Stimulated activated CD4-positive, alpha-beta T cell treated with anti-CD3 and anti-CD28 coated beads, Interleukin-12 subunit alpha, Interleukin-12 subunit beta, amount 100 ng/mL, for 4 hours (primary cell): Measurements from ENCODE around the gene PCED1B.
"Not testable (repeated sequence)": the region's sequence is repeated elsewhere in the genome, so short reads cannot be mapped to it uniquely, and the experiment has no call there.

Source experiments
- DNase-seq: peaks from one replicate; pipeline ENCODE4 v3.0.0-alpha.2; 2020

The PCED1B gene

GRCh38 chr12:47244835-47245234 lies 165.4 kb downstream of the PCED1B start:
- no peak for DNase-seq

- DNase-seq, result no peak
Observed at GRCh38 chr12:47245623-47246022, 166.2 kb downstream of the PCED1B start.

DNA sequence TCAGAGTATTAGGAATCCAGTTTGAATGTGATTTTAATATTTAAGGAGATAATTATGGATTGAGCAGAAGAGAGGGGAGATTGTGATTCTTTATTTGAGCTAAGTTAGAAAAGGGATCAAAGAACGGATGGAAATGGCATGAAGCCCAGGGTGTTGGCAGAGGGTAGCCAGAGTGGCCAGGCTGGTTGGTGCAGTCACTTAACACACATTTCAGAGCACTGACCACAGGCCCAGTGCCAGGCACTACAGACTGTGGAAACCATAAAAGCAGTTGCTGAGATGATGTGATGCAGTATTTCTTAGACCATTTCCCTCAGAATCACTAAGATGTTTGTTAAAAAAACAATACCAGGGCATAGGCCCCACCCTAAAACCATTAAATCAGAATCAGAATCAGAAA lies 168.0 kb downstream of the PCED1B start:
- no peak for DNase-seq

DNA sequence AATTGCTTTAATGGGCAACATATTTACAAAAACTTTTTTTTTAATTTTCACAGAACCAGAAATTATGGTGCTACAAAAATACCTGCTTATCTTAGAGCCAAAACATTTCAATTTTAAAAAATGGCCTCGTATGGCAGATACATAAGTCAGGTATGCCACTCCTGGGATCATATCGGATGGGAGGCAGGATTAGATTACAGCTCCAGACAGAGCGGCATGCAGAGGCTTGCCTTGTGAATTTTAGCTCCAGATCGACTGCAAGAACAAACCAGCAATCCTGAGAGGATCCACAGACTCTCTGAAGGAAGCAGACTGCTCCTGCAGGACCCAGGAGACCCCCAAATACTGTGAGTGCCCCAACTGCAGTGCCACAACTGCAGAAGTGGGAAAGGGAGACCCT lies 169.7 kb downstream of the PCED1B start:
- DNase-seq, result no peak

DNA sequence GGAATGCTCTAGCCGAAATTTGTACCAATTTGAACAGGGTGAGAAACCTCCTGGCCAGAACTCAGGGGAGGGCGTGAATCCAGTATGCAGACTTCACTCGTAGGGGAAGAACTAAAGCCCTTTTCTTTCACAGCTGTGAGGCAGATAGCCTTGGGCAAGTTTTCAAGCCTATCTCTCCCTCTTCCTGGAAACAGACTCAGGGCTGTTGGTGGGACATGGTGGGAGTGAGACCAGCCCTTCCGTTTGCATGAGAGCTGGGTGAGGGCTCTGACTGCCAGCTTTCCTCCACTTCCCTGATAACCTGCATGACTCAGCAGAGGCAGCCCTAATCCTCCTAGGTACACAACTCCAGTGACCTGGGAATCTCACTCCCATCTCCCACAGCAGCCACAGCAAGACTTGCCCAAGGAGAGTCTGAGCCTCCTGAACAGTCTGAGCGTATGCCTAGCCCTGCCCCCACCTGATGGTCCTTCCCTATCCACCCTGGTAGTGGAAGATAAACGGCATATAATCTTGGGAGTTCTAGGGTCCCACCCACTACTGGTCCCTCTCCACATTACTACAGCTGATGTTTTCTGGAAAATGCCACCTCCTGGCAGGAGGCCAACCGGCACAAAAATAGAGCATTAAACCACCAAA lies 170.4 kb downstream of the PCED1B start:
- DNase-seq, result no peak

DNA sequence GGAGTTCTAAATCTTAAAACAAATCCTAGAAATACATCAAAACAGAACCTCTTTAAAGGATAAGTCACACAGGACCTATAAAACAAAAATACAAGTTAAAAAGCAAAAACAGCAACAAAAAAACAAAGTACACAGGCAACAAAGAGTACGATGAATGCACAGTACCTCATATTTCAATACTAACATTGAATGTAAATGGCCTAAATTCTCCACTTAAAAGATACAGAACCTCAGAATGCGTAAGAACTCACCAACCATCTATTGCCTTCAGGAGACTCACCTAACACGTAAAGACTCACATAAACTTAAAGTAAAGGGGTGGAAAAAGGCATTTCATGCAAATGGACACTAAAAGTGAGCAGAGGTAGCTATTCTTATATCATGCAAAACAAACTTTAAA lies 172.5 kb downstream of the PCED1B start:
- no peak for DNase-seq

- no peak for DNase-seq
Observed at GRCh38 chr12:47264951-47265350, 185.5 kb downstream of the PCED1B start.

- no peak for DNase-seq
Observed at GRCh38 chr12:47265391-47265790, 186.0 kb downstream of the PCED1B start.

GRCh38 chr12:47267571-47267970 lies 188.2 kb downstream of the PCED1B start:
- no peak for DNase-seq

GRCh38 chr12:47268501-47269454 lies 189.4 kb downstream of the PCED1B start:
- DNase-seq, result no peak

DNA sequence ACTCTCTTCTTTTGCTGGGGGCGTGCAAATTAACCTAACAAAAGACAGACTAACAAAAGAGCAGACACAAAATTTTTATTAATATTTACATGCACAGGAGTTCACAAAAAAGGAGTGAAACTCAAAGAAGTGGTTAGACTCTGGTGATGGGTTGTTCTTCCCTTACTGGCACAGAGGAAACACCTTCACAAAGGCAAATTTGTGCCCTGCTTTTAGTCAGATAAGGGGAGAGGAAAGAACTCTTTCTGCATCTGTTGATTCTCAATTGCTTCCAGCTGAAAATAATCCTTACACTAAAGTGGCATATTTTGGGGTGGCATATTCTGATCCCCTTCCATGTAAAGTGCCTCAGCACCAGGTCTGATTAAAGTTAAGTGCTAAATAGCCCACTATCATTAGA lies 190.5 kb downstream of the PCED1B start:
- DNase-seq, result no peak

DNA sequence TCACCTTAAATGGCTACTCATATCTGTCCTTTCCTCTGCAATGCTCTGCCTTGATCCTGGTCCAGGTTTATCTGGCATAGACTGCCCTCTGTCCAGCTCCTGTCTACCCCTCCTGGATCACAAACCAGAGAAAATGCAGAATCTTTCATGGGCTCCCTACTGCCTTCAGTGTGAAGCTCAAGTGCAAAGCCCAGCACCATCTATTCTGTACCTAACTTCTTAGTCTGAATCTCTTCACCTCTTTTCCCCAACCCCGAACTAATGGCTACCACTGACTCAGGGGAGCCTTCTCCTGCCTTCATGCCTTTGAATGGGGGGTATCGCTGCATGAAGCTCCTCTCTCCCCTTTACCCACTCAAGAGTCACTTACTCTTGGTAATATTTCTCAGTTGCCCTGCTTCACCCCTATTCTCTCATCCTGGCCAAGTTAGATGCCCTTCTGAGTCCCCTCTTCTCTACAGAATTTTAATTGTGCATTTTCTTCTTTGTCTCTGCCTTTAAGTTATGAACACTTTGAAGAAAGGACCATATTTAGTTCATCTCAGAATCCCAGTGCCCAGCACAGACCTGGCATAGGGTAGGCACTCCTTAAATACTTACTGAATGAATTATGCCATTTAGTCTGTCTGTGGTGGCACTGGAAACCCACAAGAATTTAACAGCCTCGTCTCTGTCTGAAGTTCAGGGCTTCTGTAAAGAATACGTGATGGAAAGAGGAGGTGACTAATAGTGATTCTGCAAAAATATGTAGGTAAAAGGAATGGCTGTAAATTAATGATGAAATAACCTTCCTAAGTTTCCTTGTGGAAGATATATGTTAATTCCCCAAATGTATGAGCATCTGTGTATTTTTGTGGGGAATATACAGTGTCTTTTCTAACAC lies 191.6 kb downstream of the PCED1B start:
- no peak for DNase-seq

DNA sequence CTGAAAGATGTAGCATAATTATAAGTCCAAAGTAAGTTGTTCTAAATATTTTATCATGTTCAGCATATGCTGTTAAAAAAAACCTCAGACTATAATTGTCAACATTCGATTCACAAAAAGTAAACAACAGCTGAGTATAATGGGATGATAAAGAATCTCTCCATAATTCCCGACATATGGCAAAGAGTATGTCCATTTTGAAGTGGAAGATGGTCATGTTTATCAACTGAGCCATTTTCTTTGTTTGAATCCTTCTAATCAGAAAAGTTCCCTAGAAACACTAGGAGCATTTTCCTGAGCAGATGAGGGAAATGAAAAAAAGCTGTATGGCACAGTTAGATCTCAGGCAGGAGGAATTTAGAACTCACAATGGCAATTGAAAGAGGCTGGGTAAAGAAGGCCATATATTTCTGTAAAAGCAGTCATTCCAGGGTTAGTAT lies 192.4 kb downstream of the PCED1B start:
- no peak for DNase-seq

DNA sequence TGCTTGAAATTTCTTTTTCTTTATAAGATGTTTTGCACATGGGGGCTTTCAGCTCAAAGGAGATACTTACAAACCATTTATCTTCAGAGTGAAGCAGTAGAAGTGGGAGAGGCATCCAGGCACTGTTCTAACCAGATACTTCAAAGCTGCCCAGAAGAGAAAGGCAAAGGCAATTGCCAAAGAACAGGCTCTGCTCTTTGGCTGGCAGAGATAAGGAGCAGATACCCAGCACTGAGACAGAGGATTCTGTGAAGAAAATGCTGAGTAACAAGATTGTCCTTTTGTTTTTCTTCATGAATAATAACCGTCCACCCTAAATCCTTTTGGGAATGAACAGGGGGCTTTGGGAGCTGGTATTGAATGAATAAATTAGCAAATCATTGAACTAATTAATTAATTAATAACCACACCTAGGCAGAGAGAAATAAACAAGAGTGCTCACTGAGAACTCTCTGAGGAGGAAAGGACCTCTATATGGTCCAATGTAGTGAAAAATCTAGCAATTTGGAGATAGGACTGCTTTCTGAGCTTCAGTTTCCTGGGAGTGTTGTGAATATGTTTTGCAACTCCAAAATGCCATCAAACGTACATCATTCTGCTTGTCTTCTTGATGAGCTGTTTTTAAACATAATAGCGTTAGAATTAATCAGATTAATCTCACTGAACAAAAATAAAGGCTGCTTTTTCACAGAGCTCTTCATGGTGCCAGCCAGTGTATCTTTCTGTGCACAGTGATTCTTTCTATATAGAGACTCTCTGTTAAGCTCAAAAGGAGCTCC lies 193.2 kb downstream of the PCED1B start:
- no peak for DNase-seq

- no peak for DNase-seq
Observed at GRCh38 chr12:47273191-47273626, 193.8 kb downstream of the PCED1B start.

DNA sequence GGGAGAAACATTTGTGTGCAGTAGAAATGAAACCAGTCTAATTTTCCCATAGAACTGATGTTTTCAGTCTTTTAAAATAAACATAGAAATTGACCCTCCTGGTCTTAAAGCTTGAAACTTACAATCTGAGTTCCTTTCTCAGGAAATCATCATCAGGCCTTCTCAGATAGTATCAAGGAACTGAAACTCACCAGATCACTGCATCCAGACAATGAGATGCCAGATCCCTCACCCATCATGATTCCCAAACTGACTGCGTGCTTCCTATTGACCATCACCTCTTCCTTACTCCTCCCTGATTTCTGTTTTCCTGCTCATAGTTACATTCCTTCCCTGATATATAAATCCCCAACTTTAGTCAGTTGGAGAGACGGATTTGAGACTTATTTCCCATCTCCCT lies 195.3 kb downstream of the PCED1B start:
- no peak for DNase-seq

DNA sequence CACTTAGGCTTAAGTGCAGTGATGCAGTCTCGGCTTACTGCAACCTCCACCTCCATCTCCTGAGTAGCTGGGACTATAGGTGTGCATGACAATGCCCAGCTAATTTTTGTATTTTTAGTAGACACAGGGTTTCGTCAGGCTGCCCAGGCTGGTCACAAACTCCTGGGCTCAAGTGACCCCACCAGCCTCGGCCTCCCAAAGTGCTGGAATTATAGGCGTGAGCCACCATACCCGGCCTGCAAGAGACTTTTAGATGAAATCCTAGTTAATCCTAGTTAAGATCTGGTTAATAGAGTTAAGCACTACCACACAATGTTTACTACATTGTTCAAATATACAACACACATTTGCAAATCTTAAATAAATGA lies 196.8 kb downstream of the PCED1B start:
- no peak for DNase-seq

DNA sequence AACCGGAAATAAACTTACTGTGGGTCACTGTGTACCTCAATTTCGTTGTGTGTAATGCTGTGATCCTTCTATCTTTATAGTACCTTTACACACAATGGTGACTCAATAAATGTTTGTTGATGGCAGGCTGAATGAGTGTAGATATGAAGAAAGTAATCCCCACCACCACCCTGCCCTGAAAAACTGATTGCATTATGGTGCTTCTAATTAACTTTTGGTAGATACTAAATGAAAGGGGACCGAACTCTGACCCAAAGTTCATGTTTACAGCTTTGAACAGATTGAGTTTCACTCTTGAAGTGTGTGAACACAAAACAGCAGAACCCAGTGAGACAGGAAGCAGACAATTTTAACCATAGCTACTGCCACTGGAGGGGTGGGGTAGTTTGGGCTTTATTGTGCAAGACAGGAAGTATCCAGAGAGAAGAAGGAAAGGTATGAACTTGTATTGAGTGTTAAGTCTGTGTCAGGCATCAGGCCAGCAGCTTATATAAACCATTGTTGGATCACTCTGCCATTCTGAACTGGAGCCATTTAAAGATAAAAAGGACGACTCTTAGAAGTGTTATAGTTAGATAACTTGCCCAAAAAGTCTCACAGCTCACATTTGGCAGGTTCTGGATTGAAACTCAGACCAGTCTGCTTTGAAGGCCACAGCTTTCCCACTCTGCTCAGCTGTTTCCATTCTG lies 197.3 kb downstream of the PCED1B start:
- DNase-seq, result no peak

DNA sequence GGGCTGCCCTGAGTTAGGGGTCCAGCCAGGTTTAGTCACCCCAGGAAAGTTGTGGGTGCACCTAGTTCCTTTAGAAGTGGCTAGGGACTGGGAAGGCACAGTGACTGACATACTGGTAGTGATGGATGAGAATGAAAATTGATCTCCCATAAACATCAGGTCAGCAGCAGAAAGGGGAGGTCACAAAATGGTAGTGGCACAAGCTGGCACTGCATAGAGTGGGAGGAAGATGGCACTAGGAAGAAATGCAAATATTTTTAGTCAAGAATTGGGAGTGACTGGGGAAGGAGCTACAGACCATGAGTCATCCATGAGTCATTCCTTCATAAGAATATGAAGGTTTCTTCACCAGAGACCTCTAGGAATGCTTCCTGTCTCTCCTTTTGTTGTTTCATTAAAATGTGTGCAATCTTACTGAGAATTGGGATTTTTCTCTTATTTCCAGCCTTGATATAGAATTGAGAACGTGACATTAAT lies 198.6 kb downstream of the PCED1B start:
- DNase-seq, result peak; percentile 13

DNA sequence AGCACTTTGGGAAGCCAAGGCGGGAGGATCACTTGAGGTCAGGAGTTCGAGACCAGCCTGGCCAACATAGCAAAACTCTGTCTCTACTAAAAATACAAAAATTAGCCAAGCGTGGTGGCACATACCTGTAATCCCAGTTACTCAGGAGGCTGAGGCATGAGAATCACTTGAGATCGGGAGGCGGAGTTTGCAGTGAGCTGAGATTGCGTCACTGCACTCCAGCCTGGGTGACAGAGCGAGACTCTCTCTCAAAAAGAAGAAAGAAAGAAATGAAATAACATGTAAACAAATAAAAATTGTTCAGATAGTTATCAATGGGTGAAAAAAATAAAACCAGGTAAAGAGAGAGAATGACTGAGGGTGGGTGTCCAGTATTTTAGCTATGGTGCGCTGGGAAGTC lies 200.3 kb downstream of the PCED1B start:
- DNase-seq, result not testable (repeated sequence)

- DNase-seq, result no peak
Observed at GRCh38 chr12:47280543-47281300, 201.3 kb downstream of the PCED1B start.
